Hepatocyte (in vitro differentiated cells): Measurements from ENCODE around the gene ADA. TPM values are rescaled to one million over a fixed set of nuclear protein-coding genes. Genes with fewer than 3 reads are reported as not detected.

Source experiments
- DNase-seq: peaks from one replicate; pipeline ENCODE4 v3.0.0-alpha.2; 2016; ENCODE audit warnings: low spot score
- H2AFZ ChIP-seq: fragments of 200-600 bp; sonication (generic); 2 replicates; pipeline ENCODE4 v1.6.0; 2016; ENCODE audit warnings: antibody characterized with exemption, mild to moderate bottlenecking
- H3K27ac ChIP-seq: fragments of 200-600 bp; sonication (generic); 2 replicates; pipeline ENCODE4 v1.5.1; 2016; ENCODE audit warnings: mild to moderate bottlenecking
- H3K27me3 ChIP-seq: fragments of 200-600 bp; sonication (generic); 2 replicates; pipeline ENCODE4 v1.6.1; 2016
- H3K36me3 ChIP-seq: fragments of 200-600 bp; sonication (generic); replicated peaks from 2 replicates; pipeline ENCODE4 v1.5.1; 2016; ENCODE audit warnings: low read depth; ENCODE audit not compliant: insufficient read depth
- H3K4me1 ChIP-seq: fragments of 200-600 bp; sonication (generic); 2 replicates; pipeline ENCODE4 v1.5.1; 2016; ENCODE audit warnings: mild to moderate bottlenecking, moderate library complexity; ENCODE audit not compliant: insufficient read depth
- H3K4me2 ChIP-seq: fragments of 200-600 bp; sonication (generic); 2 replicates; pipeline ENCODE4 v1.6.0; 2016
- H3K4me3 ChIP-seq: fragments of 200-600 bp; sonication (generic); 2 replicates; pipeline ENCODE4 v1.5.1; 2016; ENCODE audit warnings: mild to moderate bottlenecking
- H3K79me2 ChIP-seq: fragments of 200-600 bp; sonication (generic); 2 replicates; pipeline ENCODE4 v1.6.0; 2017; ENCODE audit warnings: mild to moderate bottlenecking
- H3K9me2 ChIP-seq: fragments of 200-600 bp; sonication (generic); replicated peaks from 2 replicates; pipeline ENCODE4 v1.6.0; 2017; ENCODE audit warnings: mild to moderate bottlenecking; ENCODE audit not compliant: insufficient read depth
- H3K9me3 ChIP-seq: fragments of 200-600 bp; sonication (generic); 2 replicates; pipeline ENCODE4 v1.5.1; 2016; ENCODE audit warnings: low read depth, mild to moderate bottlenecking
- H4K20me1 ChIP-seq: fragments of 200-600 bp; sonication (generic); 2 replicates; pipeline ENCODE4 v1.6.0; 2016; ENCODE audit warnings: mild to moderate bottlenecking; ENCODE audit not compliant: insufficient read depth, poor library complexity, severe bottlenecking
- EZH2 ChIP-seq: fragments of 200-600 bp; sonication (generic); IDR thresholded peaks from 2 replicates; pipeline ENCODE4 v1.6.1; 2016; ENCODE audit warnings: antibody characterized with exemption, mild to moderate bottlenecking, borderline replicate concordance
- EZH2phosphoT487 ChIP-seq: fragments of 200-600 bp; sonication (generic); IDR thresholded peaks from one replicate; pipeline ENCODE4 v1.6.1; 2018; ENCODE audit warnings: antibody characterized with exemption, mild to moderate bottlenecking, low read depth, moderate library complexity; ENCODE audit not compliant: unreplicated experiment, severe bottlenecking
- WGBS: methylation state at CpG from one replicate; pipeline ENCODE4 v1.1.6; 2016; ENCODE audit warnings: low lambda C conversion rate; ENCODE audit errors: missing lambda C conversion rate; 5-methylcytosine and 5-hydroxymethylcytosine counted together
- polyA plus RNA-seq: library from polyadenylated mRNA; unstranded; fragments of >200 nt; fragmentation: Nextera tagmentation; extraction: Ambion mirVana; gene quantifications from 2 replicates; pipeline ENCODE4 v1.2.1, GENCODE V29; 2016
- total RNA-seq: library from RNA; depleted of rRNA; stranded (reverse); fragments of >200 nt; gene quantifications from 2 replicates; pipeline ENCODE4 v1.2.3, GENCODE V29; 2014
- TF ChIP-seq, protein P1 (sequence below): fragments of 200-600 bp; sonication (generic); IDR thresholded peaks from 2 replicates; pipeline ENCODE4 v1.5.1; 2016; ENCODE audit warnings: antibody characterized with exemption, mild to moderate bottlenecking; ENCODE audit not compliant: poor library complexity

Gene ADA
- total and polyA plus RNA-seq, 2 experiments from 2014 or later = 10.4 to 13.5 TPM

DNA sequence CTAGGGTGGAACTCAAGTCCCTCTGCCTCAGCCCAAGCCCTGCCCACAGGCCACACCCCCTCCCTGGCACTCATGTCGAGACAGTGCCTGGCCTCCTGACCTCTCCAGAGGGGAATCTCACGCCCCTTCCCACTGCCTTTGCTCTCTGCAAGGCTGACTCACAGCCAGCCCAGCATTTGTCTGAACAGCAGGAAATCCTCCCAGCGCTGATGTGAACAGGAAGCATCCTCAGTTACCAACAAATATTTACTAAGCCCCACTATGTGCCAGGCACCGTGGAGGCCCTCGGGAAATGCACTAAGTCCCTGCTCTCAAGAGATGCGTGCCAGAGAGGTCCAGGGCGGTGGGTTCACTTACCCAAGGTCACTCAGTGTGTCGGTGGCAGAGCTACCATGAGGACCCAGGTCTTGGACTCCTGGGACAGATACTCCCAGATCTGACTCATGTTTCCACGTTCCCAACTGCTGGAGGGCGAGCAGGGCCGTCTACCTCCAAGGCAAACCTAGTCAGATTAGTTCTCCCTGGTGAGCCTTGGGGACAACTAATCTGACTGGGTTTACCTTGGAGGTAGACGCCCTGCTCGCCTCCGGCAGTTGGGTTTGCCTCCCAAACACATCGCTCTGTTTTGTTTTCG is 7.8 kb downstream of the ADA start:
- no peaks in the 10 kb centered on the region for H3K9me3 ChIP-seq
- no peaks in the 10 kb centered on the region for H3K36me3 ChIP-seq
- H3K27me3 ChIP-seq = no peaks in the 10 kb centered on the region
- no peak overlapping the region for H3K4me3 ChIP-seq
- TF ChIP-seq, protein P1, sequence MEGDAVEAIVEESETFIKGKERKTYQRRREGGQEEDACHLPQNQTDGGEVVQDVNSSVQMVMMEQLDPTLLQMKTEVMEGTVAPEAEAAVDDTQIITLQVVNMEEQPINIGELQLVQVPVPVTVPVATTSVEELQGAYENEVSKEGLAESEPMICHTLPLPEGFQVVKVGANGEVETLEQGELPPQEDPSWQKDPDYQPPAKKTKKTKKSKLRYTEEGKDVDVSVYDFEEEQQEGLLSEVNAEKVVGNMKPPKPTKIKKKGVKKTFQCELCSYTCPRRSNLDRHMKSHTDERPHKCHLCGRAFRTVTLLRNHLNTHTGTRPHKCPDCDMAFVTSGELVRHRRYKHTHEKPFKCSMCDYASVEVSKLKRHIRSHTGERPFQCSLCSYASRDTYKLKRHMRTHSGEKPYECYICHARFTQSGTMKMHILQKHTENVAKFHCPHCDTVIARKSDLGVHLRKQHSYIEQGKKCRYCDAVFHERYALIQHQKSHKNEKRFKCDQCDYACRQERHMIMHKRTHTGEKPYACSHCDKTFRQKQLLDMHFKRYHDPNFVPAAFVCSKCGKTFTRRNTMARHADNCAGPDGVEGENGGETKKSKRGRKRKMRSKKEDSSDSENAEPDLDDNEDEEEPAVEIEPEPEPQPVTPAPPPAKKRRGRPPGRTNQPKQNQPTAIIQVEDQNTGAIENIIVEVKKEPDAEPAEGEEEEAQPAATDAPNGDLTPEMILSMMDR = no peak
- TF ChIP-seq EZH2 (no peak), EZH2phosphoT487 (no peak)
- no peak overlapping the region for H2AFZ ChIP-seq
- H3K4me2 ChIP-seq = peak overlapping the region; percentile 64
- DNase-seq = peak; percentile 77
- H3K4me1 ChIP-seq = peaks cover 20% of the 10 kb centered on the region
- WGBS = 49% methylated on average over 16 of the region's 16 CpGs
- peak overlapping the region; percentile 81 for H3K27ac ChIP-seq
- H3K79me2 ChIP-seq = no peaks in the 10 kb centered on the region
- H4K20me1 ChIP-seq = no peaks in the 10 kb centered on the region
- H3K9me2 ChIP-seq = no peaks in the 10 kb centered on the region

DNA sequence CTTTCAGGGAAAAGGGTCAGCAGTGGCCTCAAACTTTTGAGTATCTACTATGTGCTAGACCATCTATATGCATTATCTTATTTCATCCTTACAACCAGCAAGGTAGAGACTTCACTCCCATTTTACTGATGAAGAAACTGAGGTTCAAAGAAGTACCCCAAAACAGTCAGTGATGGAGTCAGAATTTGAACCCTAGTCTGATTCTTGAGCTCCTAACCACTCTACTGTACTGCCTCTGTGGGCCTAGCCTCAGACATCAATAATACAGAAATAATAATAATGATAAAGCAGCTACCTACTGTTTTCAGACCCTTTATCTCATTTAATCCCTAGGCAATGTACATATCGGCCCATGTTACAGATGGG is 8.4 kb downstream of the ADA start:
- 74% methylated on average over 1 of the region's 1 CpG for WGBS
- Histone ChIP-seq H3K9me3 (no peaks in the 10 kb centered on the region), H3K4me1 (peaks cover 20% of the 10 kb centered on the region), H3K79me2 (no peaks in the 10 kb centered on the region), H3K27ac (peak overlapping the region; percentile 81), H3K27me3 (no peaks in the 10 kb centered on the region), H3K36me3 (no peaks in the 10 kb centered on the region), H3K4me2 (peak overlapping the region; percentile 64), H4K20me1 (no peaks in the 10 kb centered on the region), H3K9me2 (no peaks in the 10 kb centered on the region), H3K4me3 (no peak overlapping the region), H2AFZ (no peak overlapping the region)
- TF ChIP-seq EZH2 (no peak), EZH2phosphoT487 (no peak)
- TF ChIP-seq, protein P1 = no peak
- no peak for DNase-seq

DNA sequence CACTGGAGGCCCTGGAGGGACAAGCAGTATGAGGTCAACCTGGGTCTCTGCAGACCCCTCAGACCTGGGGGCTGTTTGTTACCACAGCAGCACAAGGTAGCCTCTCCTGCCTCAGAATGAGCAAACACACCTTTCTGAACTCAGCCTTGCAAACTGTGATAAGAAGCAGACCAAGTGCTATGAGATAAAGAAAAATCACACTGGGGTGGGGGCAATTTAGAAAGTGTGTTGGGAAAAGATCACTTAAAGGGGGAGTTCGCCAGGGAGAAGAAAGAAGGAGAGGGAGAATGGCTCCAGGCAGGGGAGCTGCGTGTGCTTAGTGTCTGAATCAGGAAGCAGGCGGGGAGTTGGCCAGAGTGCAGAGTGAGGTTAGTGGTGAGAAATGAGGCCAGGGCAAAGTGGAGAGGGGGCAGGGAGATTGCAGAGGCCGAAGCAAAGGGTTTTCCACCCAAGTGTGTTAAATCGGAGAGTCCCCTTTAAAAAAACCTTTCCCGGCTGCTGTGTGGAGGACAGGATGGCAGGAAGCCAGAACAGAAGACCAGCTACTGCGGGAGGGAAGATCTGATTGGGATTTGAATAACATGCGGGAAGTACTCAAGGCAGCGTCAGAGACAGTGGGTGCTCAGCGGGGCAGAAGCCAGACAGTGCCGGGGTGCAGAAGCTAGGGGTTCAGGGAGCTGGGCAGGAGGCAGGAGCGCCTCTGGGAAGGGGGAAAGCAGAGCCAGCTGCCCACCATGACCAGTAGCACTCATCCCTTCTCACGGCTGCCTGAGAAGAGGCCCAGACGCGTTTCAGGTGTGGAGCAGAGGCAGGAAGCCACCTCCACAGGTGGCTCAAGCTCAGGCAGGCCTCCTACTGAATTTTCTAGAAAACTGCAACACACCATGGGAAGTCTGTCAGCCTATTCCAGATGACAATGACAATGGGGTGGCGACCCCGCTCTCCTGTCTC is 9.0 kb downstream of the ADA start:
- 26% methylated on average over 17 of the region's 17 CpGs for WGBS
- Histone ChIP-seq H3K4me1 (peaks cover 20% of the 10 kb centered on the region), H3K27ac (peak overlapping the region; percentile 81), H3K9me2 (no peaks in the 10 kb centered on the region), H3K27me3 (no peaks in the 10 kb centered on the region), H4K20me1 (no peaks in the 10 kb centered on the region), H3K9me3 (no peaks in the 10 kb centered on the region), H3K79me2 (no peaks in the 10 kb centered on the region), H2AFZ (peak overlapping the region; percentile 52), H3K4me3 (no peak overlapping the region), H3K4me2 (peak overlapping the region; percentile 64), H3K36me3 (no peaks in the 10 kb centered on the region)
- TF ChIP-seq, protein P1 = peak; percentile 18
- no peak for TF ChIP-seq EZH2
- peak; percentile 81 for DNase-seq
